GM12878 (cell line): Measurements from ENCODE around the gene ERBB3. TPM values are rescaled to one million over a fixed set of nuclear protein-coding genes. Genes with fewer than 3 reads are reported as not detected.

ENCODE experiments used
- ATAC-seq: fragments of 200-7000 bp; cut with Tn5 transposase; 3 replicates; pipeline ENCODE4 v1.9.1; 2020; ENCODE audit warnings: mild to moderate bottlenecking, moderate library complexity
- BruUV-seq: library from RNA; stranded (reverse); fragments of 400-500 nt; replicated peaks from 2 replicates; lab custom pipeline; 2021; lab: Mats Ljungman, UMichigan
- CTCF ChIA-PET: fragments of 300-600 bp; sonication (Branson Sonifier 250); formaldehyde crosslinking; extraction: SDS; loops from one replicate; lab custom pipeline; 2021; ENCODE audit warnings: inconsistent platforms; lab: Yijun Ruan, JAX
- POLR2A ChIA-PET: fragments of 350-600 bp; formaldehyde crosslinking; extraction: SDS; loops from one replicate; lab custom pipeline; 2021; ENCODE audit warnings: inconsistent platforms; lab: Charles Lee
- RAD21 ChIA-PET: fragments of 300-600 bp; sonication (Branson Sonifier 250); formaldehyde crosslinking; loops from one replicate; lab custom pipeline; 2023; ENCODE audit warnings: antibody characterized with exemption; ENCODE audit not compliant: unreplicated experiment; lab: Charles Lee
- SMC1A ChIA-PET: fragments of 300-600 bp; sonication (Branson Sonifier 250); formaldehyde crosslinking; loops from one replicate; lab custom pipeline; 2023; ENCODE audit not compliant: unreplicated experiment, uncharacterized antibody; lab: Charles Lee
- DNase-seq: peaks from one replicate; pipeline ENCODE4 v3.0.0-alpha.2; 2011; ENCODE audit warnings: low read depth, low spot score
- FAIRE-seq: peaks from 3 replicates; lab custom pipeline; 2011; peaks lifted over from hg19 to GRCh38; lab: Jason Lieb, UNC
- H2AFZ ChIP-seq: 2 replicates; pipeline ENCODE4 v1.6.0; 2011; ENCODE audit warnings: low read depth, low read length, control low read depth; ENCODE audit not compliant: control insufficient read depth
- H3K27ac ChIP-seq: 2 replicates; pipeline ENCODE4 v1.5.1; 2011; ENCODE audit warnings: control low read depth; ENCODE audit not compliant: control insufficient read depth, insufficient read depth
- H3K27me3 ChIP-seq, 2 experiments: replicated peaks in 1 of 2; 2 replicates each; pipeline versions ENCODE4 v1.6.0 to v1.6.1; 2011; ENCODE audit warnings: low read length in 1 of 2; ENCODE audit not compliant: control insufficient read depth in 2 of 2, insufficient read depth in 2 of 2
- H3K36me3 ChIP-seq, 2 experiments: 2 replicates each; pipeline ENCODE4 v1.5.1; 2011; ENCODE audit warnings: low read length in 1 of 2; ENCODE audit not compliant: control insufficient read depth in 2 of 2, insufficient read depth in 2 of 2
- H3K4me1 ChIP-seq: 2 replicates; pipeline ENCODE4 v1.6.1; 2011; ENCODE audit warnings: mild to moderate bottlenecking, low read length, moderate library complexity, mixed read lengths; ENCODE audit not compliant: control insufficient read depth, insufficient read depth
- H3K4me2 ChIP-seq: 2 replicates; pipeline ENCODE4 v1.6.0; 2011; ENCODE audit warnings: control low read depth; ENCODE audit not compliant: control insufficient read depth, insufficient read depth
- H3K4me3 ChIP-seq: fragments of 200-600 bp; sonication (generic); 2 replicates; pipeline ENCODE4 v1.5.1; 2016
- H3K79me2 ChIP-seq: 2 replicates; pipeline ENCODE4 v1.6.0; 2011; ENCODE audit warnings: low read length; ENCODE audit not compliant: control insufficient read depth, insufficient read depth
- H3K9ac ChIP-seq: 2 replicates; pipeline ENCODE4 v1.8.0; 2011; ENCODE audit warnings: low read length, control low read depth, mixed read lengths; ENCODE audit not compliant: control insufficient read depth, insufficient read depth
- H3K9me3 ChIP-seq: replicated peaks from 3 replicates; pipeline ENCODE4 v1.5.1; 2011; ENCODE audit warnings: mild to moderate bottlenecking, low read length; ENCODE audit not compliant: control insufficient read depth, insufficient read depth
- H4K20me1 ChIP-seq: 2 replicates; pipeline ENCODE4 v1.6.0; 2011; ENCODE audit not compliant: control insufficient read depth, insufficient read depth
- ATF3 ChIP-seq: IDR thresholded peaks from 2 replicates; pipeline ENCODE4 v1.6.1; 2011; ENCODE audit warnings: low read depth, mild to moderate bottlenecking, low read length, moderate library complexity, borderline replicate concordance; ENCODE audit errors: extremely low read depth
- EP300 ChIP-seq, 2 experiments: fragments of 150-350 bp in 1 of 2; IDR thresholded peaks; 2 replicates each; pipeline ENCODE4 v1.6.1; 2011 to 2012; ENCODE audit warnings: low read depth in 2 of 2, low read length in 2 of 2, borderline replicate concordance in 1 of 2, improper control_type of control experiment in 1 of 2, inconsistent platforms in 1 of 2; ENCODE audit not compliant: control insufficient read depth in 1 of 2
- POLR2A ChIP-seq: IDR thresholded peaks from 2 replicates; pipeline ENCODE4 v1.6.1; 2011; ENCODE audit warnings: low read depth, mild to moderate bottlenecking, low read length
- TCF12 ChIP-seq: IDR thresholded peaks from 2 replicates; pipeline ENCODE4 v1.6.1; 2011; ENCODE audit warnings: low read depth, mild to moderate bottlenecking, low read length
- ZBTB11 ChIP-seq: fragments of 450-650 bp; formaldehyde crosslinking; IDR thresholded peaks from 2 replicates; pipeline ENCODE4 v1.5.0; 2022; ENCODE audit warnings: mild to moderate bottlenecking, missing genetic modification characterization
- WGBS: methylation state at CpG from one replicate; pipeline ENCODE4 v1.1.6; 2016; ENCODE audit warnings: low lambda C conversion rate; ENCODE audit not compliant: insufficient replicate concordance, insufficient coverage; ENCODE audit errors: missing lambda C conversion rate; 5-methylcytosine and 5-hydroxymethylcytosine counted together
- in situ Hi-C: fragments of 300-500 bp; cut with MboI; formaldehyde crosslinking; loops from 9 replicates; pipeline ENCODE4 v1.14.3; 2018; ENCODE audit warnings: mixed read lengths
- intact Hi-C: fragments of 100-400 bp; cut with micrococcal nuclease; formaldehyde crosslinking; loops from one replicate; pipeline ENCODE4 v1.14.2; 2022; ENCODE audit not compliant: unreplicated experiment
- polyA plus RNA-seq, 11 experiments: library from polyadenylated mRNA; depleted of rRNA in 4 of 11; unstranded in 6 of 11; stranded (reverse) in 5 of 11; fragments of >200 nt; fragmentation: Nextera tagmentation in 4 of 11; fragmentation: Illumina TruSeq in 1 of 11; extraction: Ambion mirVana in 4 of 11; extraction: Trizol in 1 of 11; gene quantifications; 1 replicate in 1 of 11; 2 replicates in 10 of 11; pipeline versions ENCODE4 v1.2.1 to v1.2.3, GENCODE V29; 2011 to 2016; ENCODE audit warnings: inconsistent platforms in 2 of 11, missing spikeins in 2 of 11, low read depth in 1 of 11
- total RNA-seq, 4 experiments: library from RNA; depleted of rRNA in 3 of 4; stranded (reverse); fragments of >200 nt in 3 of 4; fragmentation: Illumina TruSeq in 1 of 4; extraction: Trizol in 1 of 4; gene quantifications; 2 replicates each; pipeline versions ENCODE4 v1.2.1 to v1.2.3, GENCODE V29; 2013 to 2021

Gene ERBB3
- total and polyA plus RNA-seq, 10 of the 15 experiments (the other 5 are each of a cell fraction or from before 2014, with no cell fraction given), result 0.03 to 0.72 (median 0.04) TPM; not detected in 5

- Histone ChIP-seq H4K20me1 (no peaks in the 10 kb centered on the region), H3K36me3 (no peaks in the 10 kb centered on the region), H3K4me2 (no peak overlapping the region), H2AFZ (no peak overlapping the region), H3K9me3 (no peaks in the 10 kb centered on the region), H3K4me1 (no peaks in the 10 kb centered on the region), H3K79me2 (no peaks in the 10 kb centered on the region), H3K4me3 (no peak overlapping the region), H3K27me3 (peaks cover 9 to 15% of the 10 kb centered on the region in 2 experiments; a peak in 3 of 4 replicates), H3K27ac (no peak overlapping the region), H3K9ac (no peak overlapping the region)
- BruUV-seq, result no TSS peak
- TF ChIP-seq POLR2A (no peak), TCF12 (no peak), ZBTB11 (CRISPR knock-in tag) (no peak), EP300 (IDR thresholded peaks at IDR 0.05; ENCODE audit: borderline replicate concordance in 1 of 2, control insufficient read depth in 1 of 2, low read depth in 2 of 2, low read length in 2 of 2) (no peak), ATF3 (no peak)
- WGBS, result 100% methylated on average over 1 of the region's 1 CpG
- ATAC-seq (no peak), DNase-seq (no peak), FAIRE-seq (no peak)
- in situ Hi-C loops (no loop called here), intact Hi-C loops (no loop called here)
- SMC1A ChIA-PET, result no interaction called here
- CTCF ChIA-PET, result interaction anchor here (0.6 to 0.7 kb wide), 2 partner anchors 80 to 353 kb away, joined by 3 read pairs; no protein-coding TSS in a partner anchor
- POLR2A ChIA-PET, result interaction anchor here (0.6 to 0.9 kb wide), 3 partner anchors 10 to 81 kb away, joined by 3 to 4 read pairs (median 4); no protein-coding TSS in a partner anchor
- RAD21 ChIA-PET, result no interaction called here
Measured at GRCh38 chr12:56078427-56078826, 1.5 kb upstream of the ERBB3 start.
